DMS 273 treated with DMSO at 0.1 percent for 48 hours (cell line): ENCODE results near the gene ADAMTS4.
A peak's percentile ranks its signal among the peaks of the same experiment; 100 is the strongest.

Source experiments
- DNase-seq: peaks from one replicate; lab custom pipeline; 2025; lab: John Stamatoyannopoulos, UW

Gene ADAMTS4

DNA sequence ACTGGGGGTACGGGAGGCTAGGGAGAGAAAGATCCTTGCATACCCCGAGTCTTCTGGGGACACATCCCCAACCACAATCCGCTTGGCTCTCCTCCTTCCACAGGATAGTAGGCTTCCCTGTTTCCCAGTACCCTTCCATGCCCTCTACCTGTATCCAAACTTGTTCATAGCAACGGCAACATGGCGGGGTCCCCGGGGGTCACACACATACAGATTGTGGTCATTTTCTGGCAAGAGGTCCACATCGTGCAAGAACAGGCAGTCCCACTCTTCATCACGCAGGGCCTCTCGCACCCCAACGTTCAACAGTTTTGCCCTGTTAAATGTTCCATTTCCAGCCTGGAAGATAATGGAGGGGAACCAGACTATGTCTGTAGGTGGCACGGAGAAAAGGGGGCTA is 25.1 kb downstream of the ADAMTS4 start:
- no peak for DNase-seq

DNA sequence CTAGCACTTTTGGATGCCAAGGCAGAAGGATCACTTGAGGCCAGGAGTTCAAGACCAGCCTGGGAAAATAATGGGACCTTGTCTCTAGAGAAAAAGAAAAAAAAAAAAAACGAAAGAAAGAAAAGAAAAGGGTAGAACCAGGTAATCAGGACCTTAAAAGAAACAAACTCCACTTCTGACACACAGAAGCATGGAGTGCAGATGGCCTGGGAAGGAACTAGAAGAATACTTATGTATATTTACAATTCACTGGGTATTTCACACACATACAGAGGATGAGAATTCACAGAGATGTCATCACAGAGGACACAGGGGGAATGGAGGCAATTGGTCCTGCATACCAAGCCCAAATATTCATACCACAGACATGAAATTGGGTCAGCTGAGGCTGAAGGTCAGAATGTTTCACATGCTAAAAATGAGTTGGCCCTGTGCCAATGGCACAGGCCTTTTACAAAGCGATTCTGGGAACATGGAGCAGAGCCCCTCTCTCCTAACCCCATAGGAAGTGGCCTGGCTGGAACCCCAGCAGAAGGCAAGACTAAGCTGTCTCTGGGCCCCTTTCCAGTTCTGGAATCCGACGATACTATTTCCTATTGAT is 26.0 kb downstream of the ADAMTS4 start:
- no peak for DNase-seq

DNA sequence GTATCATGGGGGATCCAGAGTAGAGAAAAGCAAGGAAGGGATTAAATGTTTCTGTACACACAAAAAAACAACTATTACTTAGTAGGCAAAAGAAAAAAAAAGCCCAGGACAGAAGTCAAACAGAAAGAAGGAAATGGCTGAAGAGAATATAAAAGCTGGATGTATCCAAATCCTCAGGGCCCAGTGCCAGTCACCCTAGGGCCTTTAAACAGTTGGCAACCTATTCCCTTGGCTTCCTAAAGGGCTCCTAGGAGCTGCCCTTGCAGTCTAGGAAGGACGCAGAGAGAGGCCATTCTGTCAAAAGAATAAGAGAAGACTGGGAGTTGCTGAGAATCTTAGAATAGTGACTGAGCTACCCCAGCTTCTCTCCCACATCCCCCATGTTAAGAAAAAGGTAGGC is 26.5 kb downstream of the ADAMTS4 start:
- no peak for DNase-seq

DNA sequence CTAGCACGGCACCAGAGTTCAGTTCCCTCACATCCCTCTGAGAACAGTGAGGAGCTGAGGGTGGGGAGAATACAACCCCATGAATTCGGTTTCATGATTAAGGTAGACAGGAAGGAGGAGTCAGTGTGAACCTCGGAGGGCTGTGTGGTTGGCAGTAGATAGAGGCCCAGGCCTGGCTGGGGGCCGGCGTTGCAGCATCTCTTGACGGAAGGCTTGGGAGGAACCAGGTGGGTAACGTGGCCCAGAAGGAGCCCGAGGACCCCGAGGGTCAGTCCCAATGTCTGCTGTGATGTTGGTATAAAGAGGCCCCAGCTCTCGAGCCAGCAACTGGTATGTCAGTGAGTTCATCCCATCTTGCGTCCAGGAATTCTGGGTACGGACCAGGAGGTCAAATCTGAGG is 27.2 kb downstream of the ADAMTS4 start:
- no peak for DNase-seq

DNA sequence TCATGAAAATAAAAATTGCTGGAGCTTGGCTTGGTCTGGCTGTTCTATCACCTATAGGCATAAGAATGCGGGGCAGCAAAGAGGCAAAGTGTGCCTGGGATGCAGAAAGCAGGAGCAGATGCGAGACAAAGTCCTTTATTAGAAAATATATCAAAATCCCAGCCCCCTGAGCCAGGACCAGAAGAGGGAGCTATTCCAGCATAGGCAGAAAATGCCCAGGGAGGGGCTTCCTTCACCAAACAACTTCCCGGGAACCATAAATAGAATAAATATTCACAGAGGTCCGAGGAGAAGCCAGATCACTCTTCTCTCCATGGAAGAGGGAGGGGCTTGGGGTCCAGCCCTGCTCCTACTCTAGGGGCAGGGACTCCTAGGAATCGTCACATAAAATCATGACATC is 27.7 kb downstream of the ADAMTS4 start:
- DNase-seq: no peak

DNA sequence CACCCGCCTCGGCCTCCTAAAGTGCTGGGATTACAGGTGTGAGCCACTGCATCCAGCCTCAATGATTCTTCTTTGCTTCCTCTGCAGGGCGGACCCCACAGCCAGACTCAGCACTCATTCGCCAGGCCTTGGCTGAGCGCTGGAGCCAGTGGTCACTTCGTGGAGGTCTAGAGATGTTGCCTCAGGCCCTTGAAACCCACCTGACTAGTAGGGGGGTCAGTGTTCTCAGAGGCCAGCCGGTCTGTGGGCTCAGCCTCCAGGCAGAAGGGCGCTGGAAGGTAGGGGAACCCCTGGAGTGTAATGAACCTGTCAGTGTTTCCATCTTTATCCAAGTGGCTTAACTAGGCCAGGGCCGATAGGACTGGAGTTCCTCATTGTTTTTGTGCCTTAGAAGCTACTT is 29.9 kb downstream of the ADAMTS4 start:
- DNase-seq: no peak

DNA sequence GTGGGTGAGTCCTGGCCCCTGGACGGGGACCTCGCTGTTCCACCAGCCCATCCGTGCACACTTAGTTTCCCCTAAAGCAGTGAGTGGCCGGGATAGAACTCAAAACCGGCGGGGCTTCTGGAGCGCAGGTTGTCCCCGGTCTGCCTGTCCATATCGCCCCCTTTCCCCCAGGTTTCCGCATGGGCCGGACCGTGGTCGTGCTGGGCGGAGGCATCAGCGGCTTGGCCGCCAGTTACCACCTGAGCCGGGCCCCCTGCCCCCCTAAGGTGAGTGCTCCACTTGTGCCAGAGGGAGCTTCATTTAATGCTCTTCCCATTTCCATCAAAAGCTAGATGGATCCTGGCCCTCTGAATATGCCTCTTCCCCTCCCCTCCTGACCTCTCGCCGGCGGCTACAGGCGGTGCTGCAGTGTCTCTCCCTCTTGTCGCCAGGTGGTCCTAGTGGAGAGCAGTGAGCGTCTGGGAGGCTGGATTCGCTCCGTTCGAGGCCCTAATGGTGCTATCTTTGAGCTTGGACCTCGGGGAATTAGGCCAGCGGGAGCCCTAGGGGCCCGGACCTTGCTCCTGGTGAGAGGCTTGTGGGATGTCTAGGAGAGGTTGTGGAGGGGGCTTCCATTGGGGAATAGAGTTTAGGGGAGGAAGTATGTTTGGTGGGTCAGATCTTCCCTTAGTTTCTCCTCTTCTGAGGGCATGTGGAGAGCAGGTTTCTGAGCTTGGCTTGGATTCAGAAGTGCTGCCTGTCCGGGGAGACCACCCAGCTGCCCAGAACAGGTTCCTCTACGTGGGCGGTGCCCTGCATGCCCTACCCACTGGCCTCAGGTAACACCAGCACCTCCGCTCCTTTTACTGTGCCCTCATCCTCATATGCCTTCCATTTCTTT is 31.9 kb downstream of the ADAMTS4 start:
- no peak for DNase-seq

DNA sequence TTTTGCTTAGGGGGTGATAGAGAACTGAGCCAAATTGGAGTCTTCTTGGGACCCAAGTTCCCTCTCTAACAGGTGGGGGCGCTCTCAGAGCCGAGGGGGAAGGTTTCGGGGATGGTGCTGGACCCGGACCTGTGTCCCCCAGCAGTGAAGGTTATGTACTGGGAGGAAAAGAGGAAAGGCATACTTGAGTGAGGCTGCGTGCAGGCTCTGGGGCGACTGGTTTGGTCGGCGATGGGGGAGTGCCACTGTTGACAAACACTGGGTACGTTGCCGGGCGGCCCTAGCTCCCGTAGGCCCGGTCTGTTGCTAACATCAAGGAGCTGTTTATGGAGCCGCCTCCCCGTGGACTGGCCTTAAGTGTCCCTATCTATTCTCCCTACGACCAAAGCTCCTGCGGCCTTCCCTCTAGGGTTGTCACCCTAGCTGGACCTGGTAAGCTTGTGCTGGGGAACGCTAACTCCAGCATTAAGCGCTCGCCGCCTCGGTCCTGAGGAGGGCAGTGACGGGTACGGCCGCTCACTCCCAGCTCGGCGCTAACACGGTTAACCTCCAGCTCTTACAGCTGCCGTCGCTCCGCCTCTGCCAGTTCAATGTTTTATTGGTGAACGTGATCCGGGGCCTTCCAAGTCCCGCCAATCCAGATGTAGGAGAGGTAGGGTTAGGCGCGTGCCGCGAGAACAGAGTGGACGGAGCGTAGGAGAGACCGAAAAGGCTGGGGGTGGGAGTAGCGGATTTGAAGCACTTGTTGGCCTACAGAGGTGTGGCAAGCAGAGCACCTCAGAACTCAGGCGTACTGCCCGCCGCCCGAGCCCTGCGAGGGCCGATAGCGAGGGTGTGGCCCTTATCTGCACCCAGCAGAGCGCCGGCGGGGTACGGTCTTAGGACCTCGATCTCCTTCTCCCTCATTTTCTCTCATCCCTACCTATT is 32.8 kb downstream of the ADAMTS4 start, which contains the start of gene PPOX:
PPOX (plus strand) TSS at position 685 of the 927 bp plus-strand sequence. CDS start 422 bp downstream, outside the sequence.
- peak; percentile 97 for DNase-seq

DNA sequence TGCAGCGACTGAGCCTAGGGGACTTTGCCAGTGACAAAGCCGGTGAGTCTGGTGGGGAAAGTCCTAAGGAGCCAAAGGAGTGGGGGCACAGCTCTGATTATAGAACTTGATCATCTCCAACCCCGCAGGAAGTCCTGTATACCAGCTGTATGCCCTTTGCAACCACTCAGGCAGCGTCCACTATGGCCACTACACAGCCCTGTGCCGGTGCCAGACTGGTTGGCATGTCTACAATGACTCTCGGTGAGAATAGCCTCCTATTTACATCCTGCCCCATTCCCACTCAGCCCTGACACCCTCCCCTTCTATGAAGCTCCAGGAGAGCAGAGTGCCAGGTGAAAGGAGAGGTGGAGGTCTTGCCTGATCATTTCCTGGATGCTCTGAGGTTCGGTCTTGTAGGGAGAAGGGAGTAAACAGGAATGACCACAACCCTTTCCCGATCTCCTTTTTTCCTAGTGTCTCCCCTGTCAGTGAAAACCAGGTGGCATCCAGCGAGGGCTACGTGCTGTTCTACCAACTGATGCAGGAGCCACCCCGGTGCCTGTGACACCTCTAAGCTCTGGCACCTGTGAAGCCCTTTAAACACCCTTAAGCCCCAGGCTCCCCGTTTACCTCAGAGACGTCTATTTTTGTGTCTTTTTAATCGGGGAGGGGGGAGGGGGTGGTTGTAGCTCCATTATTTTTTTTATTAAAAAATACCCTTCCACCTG is 33.8 kb downstream of the ADAMTS4 start:
- no peak for DNase-seq

DNA sequence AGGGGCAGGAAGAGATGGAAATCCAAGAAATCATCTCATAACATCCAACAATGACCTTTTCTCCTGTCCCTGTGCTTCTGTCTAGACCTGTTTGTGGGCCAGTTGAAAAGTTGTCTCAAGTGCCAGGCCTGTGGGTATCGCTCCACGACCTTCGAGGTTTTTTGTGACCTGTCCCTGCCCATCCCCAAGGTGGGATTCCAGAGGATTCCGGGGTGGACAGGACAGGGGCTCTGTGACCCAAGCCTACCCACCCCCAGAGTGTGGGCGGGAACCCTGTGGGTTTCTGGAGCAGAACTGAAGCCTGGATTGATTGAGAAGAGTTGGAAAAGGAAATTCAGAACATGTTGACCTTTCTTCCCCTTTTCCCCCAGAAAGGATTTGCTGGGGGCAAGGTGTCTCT is 35.1 kb downstream of the ADAMTS4 start:
- DNase-seq: no peak

DNA sequence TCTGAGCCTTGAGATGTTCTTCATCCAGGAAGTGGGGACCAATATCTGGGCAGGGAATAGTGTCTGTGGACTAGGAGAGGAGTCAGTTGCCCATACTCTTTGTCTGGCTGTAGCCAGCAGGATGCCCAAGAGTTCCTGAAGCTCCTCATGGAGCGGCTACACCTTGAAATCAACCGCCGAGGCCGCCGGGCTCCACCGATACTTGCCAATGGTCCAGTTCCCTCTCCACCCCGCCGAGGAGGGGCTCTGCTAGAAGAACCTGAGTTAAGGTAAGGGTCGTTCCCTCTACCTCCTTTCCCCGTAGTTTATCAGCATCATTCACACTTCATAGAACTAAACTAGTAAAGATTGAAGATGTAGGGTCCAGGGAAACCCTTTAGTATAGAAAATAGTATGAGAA is 36.0 kb downstream of the ADAMTS4 start:
- DNase-seq: no peak

DNA sequence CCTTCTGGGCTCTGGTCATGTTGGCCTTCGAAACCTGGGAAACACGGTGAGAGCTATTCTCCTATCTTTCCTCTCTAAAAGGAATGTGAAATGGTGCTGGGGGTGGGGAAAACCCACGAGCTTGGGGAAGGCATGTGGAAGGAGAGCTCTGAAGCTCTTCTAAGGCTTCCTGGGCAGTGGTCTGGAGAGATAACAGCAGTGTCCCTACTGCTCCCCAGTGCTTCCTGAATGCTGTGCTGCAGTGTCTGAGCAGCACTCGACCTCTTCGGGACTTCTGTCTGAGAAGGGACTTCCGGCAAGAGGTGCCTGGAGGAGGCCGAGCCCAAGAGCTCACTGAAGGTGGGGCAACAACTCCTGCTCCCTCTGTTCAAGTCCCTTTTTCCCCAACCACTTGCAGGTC is 36.8 kb downstream of the ADAMTS4 start:
- DNase-seq: no peak

DNA sequence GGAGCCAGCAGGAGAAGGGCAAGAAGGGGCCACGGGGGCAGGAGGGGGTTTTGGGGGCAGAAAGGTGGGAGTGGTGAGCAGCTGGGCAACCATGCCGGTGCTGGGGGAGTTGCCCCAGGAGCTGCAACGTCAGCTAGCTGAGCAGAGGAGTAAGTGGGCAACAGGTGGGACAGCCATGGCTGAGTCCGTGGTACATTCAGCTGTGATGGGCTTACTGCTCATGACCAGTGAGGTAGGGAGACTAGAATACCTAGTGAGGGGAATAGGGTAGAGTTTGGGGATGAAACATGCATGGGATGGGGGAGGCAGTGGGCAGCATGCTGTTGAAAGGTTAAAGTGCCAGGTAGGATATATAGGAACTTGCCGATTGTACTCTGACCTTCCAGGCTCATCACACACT is 37.2 kb downstream of the ADAMTS4 start:
- no peak for DNase-seq

DNA sequence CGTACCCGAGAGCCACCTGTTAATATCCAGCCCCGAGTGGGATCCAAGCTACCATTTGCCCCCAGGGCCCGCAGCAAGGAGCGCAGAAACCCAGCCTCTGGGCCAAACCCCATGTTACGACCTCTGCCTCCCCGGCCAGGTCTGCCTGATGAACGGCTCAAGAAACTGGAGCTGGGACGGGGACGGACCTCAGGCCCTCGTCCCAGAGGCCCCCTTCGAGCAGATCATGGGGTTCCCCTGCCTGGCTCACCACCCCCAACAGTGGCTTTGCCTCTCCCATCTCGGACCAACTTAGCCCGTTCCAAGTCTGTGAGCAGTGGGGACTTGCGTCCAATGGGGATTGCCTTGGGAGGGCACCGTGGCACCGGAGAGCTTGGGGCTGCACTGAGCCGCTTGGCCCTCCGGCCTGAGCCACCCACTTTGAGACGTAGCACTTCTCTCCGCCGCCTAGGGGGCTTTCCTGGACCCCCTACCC is 38.1 kb downstream of the ADAMTS4 start:
- DNase-seq: no peak

DNA sequence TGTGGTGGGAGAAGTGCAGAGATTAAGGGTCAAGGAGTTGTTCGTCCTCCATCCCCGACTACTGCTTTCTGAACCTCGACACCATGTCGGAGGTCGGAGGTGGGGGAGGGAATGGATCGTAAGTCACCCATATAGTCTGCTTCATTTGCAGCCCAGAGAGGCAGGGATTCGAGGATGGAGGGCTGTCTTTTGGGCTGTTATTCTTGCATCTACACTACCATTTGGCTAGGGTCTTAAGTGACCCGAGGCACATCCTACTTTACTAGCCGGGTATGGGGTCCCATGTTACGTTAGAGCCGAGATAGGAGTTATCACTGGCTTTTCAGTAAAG is 39.0 kb downstream of the ADAMTS4 start:
- no peak for DNase-seq

DNA sequence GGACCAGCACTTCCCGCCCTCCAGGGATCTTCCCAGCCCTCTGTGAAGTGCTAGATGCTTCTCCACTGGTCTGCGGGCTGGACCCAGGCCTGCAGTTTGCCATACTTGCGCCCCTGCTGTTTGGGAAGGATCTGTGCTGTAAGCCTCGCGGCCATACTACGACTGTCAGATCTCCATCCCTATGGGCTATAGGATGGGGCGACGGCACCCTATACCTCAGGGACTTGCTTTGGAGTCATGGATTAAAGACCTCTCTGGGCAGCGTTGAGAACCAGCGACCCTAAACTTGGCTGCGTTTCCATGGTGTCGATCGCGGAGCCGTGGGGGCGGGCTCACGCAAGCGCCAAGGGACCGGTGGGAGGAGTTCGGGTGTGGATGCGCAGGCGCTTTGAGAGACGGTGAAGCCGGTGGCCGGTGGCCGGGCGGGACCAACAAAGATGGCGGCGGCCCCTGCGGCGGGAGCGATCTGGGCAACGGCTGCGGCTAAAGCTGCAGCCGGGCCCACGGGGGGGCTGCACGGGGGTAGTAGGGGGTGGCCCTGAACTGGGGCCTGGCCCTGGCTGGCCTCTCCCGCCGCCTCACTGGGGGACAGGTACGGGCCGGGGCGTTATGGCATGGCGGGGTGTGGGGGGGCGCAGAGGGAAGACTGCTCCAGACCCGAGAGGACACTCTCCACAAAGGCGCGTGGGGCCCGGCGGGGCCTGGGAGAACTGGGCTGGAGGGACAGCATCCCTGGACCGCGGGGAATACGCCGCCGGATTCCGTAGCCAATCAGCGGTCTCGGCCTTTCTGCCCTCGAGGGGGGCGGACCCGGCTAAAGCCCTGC is 39.6 kb downstream of the ADAMTS4 start, which contains the start of gene USP21:
USP21 (plus strand) TSS at position 414 of the 826 bp plus-strand sequence. CDS start 1,141 bp downstream, outside the sequence.
- DNase-seq: peak; percentile 76

DNA sequence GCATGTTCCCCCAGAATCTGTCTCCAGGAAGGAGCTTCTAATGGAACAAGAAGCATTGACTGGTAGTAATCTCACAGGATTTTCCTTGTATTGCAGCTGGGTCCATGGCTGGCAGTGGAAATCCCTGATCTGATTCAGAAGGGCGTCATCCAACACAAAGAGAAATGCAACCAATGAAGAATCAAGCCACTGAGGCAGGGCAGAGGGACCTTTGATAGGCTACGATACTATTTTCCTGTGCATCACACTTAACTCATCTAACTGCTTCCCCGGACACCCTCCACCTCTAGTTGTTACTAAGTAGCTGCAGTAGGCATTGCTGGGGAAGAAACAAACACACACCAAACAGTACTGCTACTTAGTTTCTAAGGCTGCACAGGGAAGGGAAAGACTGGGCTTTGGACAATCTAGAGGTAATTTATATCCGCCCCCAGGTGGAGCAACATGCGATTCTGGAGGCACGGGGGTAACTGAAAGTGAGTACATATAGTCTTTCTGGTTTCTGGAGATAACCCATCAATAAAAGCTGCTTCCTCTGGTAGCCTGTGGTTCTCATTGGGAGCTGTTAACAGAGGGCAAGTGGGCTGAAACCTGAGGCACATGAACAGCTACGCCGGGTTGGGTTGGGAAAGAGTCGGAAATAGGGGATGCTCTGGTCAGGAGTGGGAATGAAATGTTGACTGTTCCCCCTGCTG is 40.4 kb downstream of the ADAMTS4 start:
- no peak for DNase-seq

DNA sequence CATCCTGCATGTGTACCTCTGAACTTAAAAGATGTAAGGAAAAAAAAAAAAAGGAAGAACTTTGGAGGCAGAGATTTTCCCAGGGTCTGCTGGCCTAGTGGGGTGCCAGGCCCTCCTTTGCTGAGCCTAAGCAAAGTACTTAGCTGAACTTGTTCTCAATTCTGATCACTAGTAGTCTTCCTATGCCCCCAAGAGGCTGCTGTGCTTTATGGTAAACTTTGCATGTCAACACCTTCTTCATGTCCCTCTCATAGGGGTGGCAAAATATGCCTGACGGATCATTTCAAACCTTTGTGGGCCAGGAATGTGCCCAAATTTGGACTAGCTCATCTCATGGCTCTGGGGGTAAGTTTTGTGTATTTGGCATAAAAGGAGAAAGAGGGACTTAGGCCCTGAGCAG is 41.0 kb downstream of the ADAMTS4 start:
- no peak for DNase-seq

DNA sequence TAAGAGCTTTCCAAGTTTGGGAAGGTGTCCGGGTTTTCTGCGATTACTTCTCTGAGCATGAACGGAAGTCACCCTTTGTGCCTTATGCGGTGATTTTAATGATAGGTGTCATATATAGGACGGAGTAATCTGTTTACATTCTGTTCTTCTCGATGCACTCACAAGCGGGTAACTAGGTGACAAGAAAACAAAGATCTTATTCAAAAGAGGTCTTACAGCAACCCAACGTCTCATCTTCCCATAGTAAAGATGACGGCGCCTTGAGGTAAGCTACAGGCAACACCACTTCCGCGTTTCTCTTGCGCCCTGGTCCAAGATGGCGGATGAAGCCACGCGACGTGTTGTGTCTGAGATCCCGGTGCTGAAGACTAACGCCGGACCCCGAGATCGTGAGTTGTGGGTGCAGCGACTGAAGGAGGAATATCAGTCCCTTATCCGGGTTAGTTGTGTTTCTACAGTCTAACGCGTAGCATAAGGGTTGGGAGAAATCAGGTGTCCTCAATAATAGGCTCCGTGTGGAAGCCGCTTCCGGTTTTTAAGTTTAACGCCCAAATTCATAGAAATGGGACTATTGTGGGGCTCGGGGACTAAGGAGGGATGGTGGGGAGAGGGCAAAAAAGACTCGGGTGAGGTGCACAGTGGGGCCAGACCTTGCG is 45.0 kb downstream of the ADAMTS4 start, which contains the start of gene UFC1:
UFC1 (plus strand) TSS at position 297 of the 656 bp plus-strand sequence; CDS start at position 317, 20 bp downstream.
- peak; percentile 83 for DNase-seq
